ENCODE results near the gene ARHGAP44.

ARHGAP44 gene

DNA sequence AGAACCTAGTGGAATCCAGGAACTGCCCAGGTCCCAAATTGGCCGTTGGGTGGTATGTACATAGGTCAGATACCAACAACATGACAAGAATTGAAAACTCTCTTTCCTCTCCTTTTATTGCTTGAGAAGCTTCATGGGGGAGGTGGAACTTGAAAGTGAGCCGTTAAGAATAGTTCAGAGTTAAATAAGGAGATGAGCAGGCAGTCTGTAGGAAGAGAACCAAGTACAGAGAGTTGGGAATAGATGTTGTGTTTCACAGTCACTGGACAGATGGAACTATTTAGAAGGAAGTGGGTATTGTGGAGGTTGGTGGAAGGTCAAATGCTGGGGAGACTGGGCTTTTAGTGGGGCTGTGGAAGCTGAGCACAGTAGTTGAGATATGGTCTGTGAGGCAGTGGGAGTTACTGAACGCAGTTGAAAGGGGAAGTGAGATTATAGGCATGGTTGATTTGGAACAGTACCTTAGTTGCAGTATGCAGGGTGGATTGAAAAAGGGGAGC, 26.4 kb downstream of the ARHGAP44 start:
- ATAC-seq (ENCODE audit: insufficient read depth, low read depth): no peak
- Histone ChIP-seq H3K9me3 (ENCODE audit: insufficient read depth, low read length, severe bottlenecking) (no peaks in the 10 kb centered on the region), H3K9ac (ENCODE audit: low read depth, low read length) (no peak overlapping the region), H3K4me1 (ENCODE audit: insufficient read depth, low read length) (no peaks in the 10 kb centered on the region), H2AFZ (ENCODE audit: low read depth, low read length) (no peak overlapping the region), H3K79me2 (ENCODE audit: insufficient read depth, low read length) (no peaks in the 10 kb centered on the region), H3K27me3 (ENCODE audit: insufficient read depth, low read length, poor library complexity) (no peaks in the 10 kb centered on the region), H3K36me3 (ENCODE audit: insufficient read depth, low read length) (no peaks in the 10 kb centered on the region), H4K20me1 (ENCODE audit: insufficient read depth, low read length) (no peaks in the 10 kb centered on the region), H3K4me3 (ENCODE audit: low read depth in 1 of 2, low read length in 2 of 2) (no peak overlapping the region), H3K4me2 (ENCODE audit: insufficient read depth, low read length) (no peak overlapping the region), H3K27ac (ENCODE audit: low read length) (no peak overlapping the region)
- DNase-seq: no peak
- TF ChIP-seq, protein P1, sequence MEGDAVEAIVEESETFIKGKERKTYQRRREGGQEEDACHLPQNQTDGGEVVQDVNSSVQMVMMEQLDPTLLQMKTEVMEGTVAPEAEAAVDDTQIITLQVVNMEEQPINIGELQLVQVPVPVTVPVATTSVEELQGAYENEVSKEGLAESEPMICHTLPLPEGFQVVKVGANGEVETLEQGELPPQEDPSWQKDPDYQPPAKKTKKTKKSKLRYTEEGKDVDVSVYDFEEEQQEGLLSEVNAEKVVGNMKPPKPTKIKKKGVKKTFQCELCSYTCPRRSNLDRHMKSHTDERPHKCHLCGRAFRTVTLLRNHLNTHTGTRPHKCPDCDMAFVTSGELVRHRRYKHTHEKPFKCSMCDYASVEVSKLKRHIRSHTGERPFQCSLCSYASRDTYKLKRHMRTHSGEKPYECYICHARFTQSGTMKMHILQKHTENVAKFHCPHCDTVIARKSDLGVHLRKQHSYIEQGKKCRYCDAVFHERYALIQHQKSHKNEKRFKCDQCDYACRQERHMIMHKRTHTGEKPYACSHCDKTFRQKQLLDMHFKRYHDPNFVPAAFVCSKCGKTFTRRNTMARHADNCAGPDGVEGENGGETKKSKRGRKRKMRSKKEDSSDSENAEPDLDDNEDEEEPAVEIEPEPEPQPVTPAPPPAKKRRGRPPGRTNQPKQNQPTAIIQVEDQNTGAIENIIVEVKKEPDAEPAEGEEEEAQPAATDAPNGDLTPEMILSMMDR (IDR thresholded peaks at IDR 0.05; ENCODE audit: borderline replicate concordance, extremely low read depth, low read length, poor library complexity, severe bottlenecking): no peak
- TF ChIP-seq EZH2 (IDR thresholded peaks at IDR 0.05; ENCODE audit: borderline replicate concordance, low read depth, low read length, severe bottlenecking): no peak

DNA sequence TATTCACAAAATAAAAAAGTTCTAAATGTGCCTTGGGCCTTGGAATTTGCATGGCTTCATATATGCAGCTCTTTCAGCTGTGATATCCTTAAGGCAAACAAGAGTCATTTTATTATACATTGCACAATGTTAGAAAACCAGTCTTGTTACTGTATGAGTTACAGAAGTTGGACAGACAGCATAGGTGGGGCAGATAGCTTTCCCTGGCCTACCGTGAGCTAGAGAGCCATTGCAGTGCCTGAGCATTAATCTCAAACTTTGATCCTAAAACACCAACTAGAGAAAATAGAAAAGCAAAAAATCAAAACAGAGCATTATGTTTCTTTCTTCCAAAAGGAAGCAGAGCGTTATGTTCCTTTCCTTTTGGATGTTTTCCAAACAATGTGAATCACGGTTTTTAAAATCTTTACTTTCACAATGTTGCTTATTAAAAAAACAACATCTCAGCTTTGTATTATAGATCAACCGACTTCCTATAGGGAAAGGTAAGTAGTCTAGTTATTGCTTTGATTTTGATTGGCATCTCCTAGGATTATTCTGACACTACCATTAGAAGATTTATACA, 32.2 kb downstream of the ARHGAP44 start:
- no peaks in the 10 kb centered on the region for H3K36me3 ChIP-seq (ENCODE audit: insufficient read depth, low read length)

DNA sequence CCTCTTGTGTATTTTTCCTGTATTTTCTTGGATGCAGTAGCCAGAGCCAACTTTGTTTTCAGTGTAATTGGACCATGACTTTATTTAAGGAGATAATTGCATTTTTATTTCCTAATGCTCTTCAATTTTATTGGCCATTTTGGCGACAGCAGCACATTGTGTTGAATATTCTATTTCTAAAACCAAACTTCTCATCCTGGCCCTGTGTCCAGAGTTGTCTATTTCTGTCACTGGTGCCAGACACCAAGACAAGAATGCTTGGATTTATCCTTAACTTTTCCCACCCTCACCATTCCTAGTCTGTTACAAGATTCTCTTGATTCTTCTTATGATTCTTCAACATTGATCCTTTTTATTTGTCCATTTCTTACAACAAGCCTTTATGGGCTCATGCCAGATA, 37.1 kb downstream of the ARHGAP44 start:
- ATAC-seq (ENCODE audit: insufficient read depth, low read depth): no peak
- no peak overlapping the region for H3K4me3 ChIP-seq (ENCODE audit: low read depth in 1 of 2, low read length in 2 of 2)
- TF ChIP-seq EZH2 (IDR thresholded peaks at IDR 0.05; ENCODE audit: borderline replicate concordance, low read depth, low read length, severe bottlenecking): no peak
- TF ChIP-seq, protein P1 (IDR thresholded peaks at IDR 0.05; ENCODE audit: borderline replicate concordance, extremely low read depth, low read length, poor library complexity, severe bottlenecking): no peak
- no peak overlapping the region for H3K4me2 ChIP-seq (ENCODE audit: insufficient read depth, low read length)
- H3K9me3 ChIP-seq (ENCODE audit: insufficient read depth, low read length, severe bottlenecking): peaks cover 4% of the 10 kb centered on the region
- H3K9ac ChIP-seq (ENCODE audit: low read depth, low read length): no peak overlapping the region
- H3K27me3 ChIP-seq (ENCODE audit: insufficient read depth, low read length, poor library complexity): no peaks in the 10 kb centered on the region
- no peaks in the 10 kb centered on the region for H3K79me2 ChIP-seq (ENCODE audit: insufficient read depth, low read length)
- DNase-seq: no peak
- no peaks in the 10 kb centered on the region for H4K20me1 ChIP-seq (ENCODE audit: insufficient read depth, low read length)
- H3K36me3 ChIP-seq (ENCODE audit: insufficient read depth, low read length): no peaks in the 10 kb centered on the region
- no peak overlapping the region for H2AFZ ChIP-seq (ENCODE audit: low read depth, low read length)
- H3K4me1 ChIP-seq (ENCODE audit: insufficient read depth, low read length): no peaks in the 10 kb centered on the region
- no peak overlapping the region for H3K27ac ChIP-seq (ENCODE audit: low read length)

More for the DNA sequence above, 32.2 kb downstream of the ARHGAP44 start:
- no peaks in the 10 kb centered on the region for H3K4me1 ChIP-seq (ENCODE audit: insufficient read depth, low read length)
- no peaks in the 10 kb centered on the region for H3K9me3 ChIP-seq (ENCODE audit: insufficient read depth, low read length, severe bottlenecking)
- no peak for ATAC-seq (ENCODE audit: insufficient read depth, low read depth)
- no peaks in the 10 kb centered on the region for H4K20me1 ChIP-seq (ENCODE audit: insufficient read depth, low read length)
- H3K9ac ChIP-seq (ENCODE audit: low read depth, low read length): no peak overlapping the region
- H3K27me3 ChIP-seq (ENCODE audit: insufficient read depth, low read length, poor library complexity): no peaks in the 10 kb centered on the region
- no peak overlapping the region for H2AFZ ChIP-seq (ENCODE audit: low read depth, low read length)
- no peak for TF ChIP-seq EZH2 (IDR thresholded peaks at IDR 0.05; ENCODE audit: borderline replicate concordance, low read depth, low read length, severe bottlenecking)
- TF ChIP-seq, protein P1 (IDR thresholded peaks at IDR 0.05; ENCODE audit: borderline replicate concordance, extremely low read depth, low read length, poor library complexity, severe bottlenecking): no peak
- H3K4me3 ChIP-seq (ENCODE audit: low read depth in 1 of 2, low read length in 2 of 2): no peak overlapping the region
- H3K4me2 ChIP-seq (ENCODE audit: insufficient read depth, low read length): no peak overlapping the region
- H3K79me2 ChIP-seq (ENCODE audit: insufficient read depth, low read length): no peaks in the 10 kb centered on the region
- no peak overlapping the region for H3K27ac ChIP-seq (ENCODE audit: low read length)
- DNase-seq: no peak
